G401 (cell line): ENCODE measurements around the gene PPP2R3A. TPM values are rescaled to one million over a fixed set of nuclear protein-coding genes. Genes with fewer than 3 reads are reported as not detected.

Experiments used
- DNase-seq: peaks from one replicate; pipeline ENCODE4 v3.0.0-alpha.2; 2015; ENCODE audit warnings: low spot score
- in situ Hi-C: cut with HindIII; loops from 2 replicates; pipeline ENCODE4 v1.10.0; 2016; ENCODE audit warnings: low sequenced_read_pairs, mixed read lengths
- total RNA-seq: library from RNA; depleted of rRNA; stranded (reverse); fragments of >200 nt; shearing (Covaris generic); gene quantifications from 2 replicates; pipeline ENCODE4 v1.2.3, GENCODE V29; 2014

PPP2R3A gene
- total RNA-seq, 1 experiment from 2014 or later, result 0.88 TPM

DNA sequence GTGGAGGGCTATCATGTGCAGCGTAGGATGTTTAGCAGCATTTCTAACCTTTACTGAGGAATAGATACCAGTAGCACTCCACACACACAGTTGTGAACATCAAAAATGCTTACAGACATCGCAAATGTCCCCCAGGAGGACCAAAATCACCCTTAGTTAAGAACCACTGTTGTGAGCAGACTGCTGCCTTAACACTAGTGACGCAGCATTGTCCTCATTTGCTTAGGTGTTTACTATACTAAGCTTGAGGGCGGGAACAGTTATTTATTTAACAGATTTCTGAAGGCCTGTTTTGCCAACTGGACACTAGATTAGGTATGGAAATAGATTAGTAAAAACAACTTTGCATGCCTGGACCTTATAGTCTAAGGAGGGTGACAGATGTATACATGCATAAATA, 2.3 kb downstream of the PPP2R3A start:
- DNase-seq, result no peak
- in situ Hi-C loops, result no loop called here

DNA sequence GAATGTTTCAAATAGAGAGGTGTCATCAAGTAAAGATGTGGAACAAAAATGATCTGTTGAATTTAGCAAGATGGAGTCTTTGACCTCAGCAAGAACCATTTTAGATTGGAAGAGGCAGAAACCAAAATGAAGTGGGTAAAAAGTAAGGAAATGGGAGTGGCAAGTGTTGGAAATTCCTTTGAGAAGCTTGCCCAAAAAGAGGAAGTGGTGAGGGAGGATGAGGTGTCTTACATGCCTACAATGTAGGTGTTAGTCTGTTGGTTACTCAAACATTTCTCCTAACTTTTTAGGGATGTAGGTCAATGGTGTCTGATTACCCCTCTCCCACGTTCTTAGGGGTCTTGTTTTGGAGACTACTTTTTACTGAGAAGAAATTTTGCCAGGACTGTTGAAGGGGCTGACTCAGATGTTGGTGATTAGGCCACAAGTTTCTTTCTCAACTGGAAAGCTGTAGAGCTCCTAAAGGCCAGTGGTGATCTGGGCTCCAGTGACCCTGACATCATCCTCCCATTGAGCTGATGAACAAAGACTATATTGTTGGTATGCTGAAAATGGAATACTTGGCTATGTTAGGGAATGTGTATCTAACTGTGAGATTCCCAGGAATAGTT, 5.1 kb downstream of the PPP2R3A start:
- DNase-seq, result no peak
- in situ Hi-C loops, result no loop called here

DNA sequence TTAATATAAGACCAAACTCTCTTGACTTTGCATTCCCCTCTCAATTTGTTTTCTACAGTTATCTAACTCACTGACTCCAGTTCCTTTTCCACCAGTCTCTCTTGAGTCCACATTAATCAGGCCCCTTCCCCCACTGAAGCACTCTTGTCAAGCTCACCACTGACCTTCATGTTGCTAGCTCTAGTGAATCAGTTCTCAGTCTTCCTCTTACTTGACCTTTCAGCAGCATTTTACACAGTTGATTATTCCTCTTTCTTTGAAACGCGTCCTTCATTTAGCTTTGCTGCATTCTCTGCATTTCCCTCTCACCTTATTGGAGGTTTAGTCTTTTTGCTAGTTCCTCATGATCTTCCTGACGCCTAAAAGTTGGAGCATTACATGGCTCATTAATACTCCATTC, 8.3 kb downstream of the PPP2R3A start:
- DNase-seq, result no peak
- in situ Hi-C loops, result no loop called here

DNA sequence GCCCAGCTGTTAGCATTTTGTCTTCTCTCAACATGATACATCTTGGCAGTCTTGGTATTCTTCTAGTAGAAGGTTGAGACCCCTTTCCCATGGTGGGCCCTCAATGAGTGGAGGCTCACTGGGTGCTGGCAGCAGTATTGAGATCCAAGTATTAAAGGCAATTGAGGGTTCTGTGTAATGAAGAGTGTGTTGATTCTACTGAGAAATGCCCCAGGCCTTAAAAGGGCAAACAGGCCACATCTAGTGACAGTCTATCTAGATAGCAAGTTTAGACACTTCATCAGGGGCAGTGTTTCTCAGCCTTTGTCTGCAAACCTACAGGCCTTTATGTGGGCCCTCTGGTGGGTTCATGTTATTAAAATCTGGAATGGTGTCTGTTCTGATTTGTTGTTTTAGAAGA, 9.5 kb downstream of the PPP2R3A start:
- no peak for DNase-seq
- in situ Hi-C loops, result no loop called here

DNA sequence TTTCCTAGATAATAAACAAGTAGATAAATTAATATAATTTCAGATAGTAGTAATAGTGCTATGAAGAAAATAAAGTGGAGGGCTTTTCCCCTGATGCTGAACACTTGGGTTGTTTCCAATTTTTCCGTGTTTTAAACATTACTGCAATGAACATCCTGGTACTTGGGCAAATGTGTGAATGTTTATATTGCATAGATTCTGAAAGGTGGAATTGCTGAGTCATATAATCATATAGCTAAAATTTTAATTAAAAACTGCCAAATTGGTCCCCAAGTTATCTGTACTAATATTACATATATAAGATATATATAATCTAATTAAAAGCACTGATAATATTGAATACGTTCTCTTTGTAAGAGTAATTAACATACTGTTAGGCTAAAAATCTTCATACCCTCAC, 10.0 kb downstream of the PPP2R3A start:
- in situ Hi-C loops, result no loop called here
- DNase-seq, result no peak

DNA sequence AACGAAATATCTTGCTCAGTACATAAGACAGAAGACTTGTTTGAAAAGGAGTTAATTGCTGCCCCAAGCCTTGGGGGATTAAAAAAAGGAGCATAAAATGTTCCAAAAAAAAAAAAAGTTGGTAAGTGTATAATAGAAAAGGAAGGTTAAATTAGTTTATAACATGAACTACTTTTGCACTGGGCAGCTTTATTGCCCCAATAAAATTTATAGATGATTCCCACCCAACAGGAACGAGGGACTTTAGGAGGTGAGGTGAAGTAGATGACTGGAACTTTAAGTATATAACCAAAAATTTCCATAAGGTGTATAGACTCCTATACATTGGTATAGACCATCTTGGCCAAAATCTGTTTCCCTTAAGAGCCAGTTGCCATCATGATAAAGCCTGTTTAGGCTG, 14.8 kb downstream of the PPP2R3A start:
- in situ Hi-C loops, result no loop called here
- DNase-seq, result no peak

DNA sequence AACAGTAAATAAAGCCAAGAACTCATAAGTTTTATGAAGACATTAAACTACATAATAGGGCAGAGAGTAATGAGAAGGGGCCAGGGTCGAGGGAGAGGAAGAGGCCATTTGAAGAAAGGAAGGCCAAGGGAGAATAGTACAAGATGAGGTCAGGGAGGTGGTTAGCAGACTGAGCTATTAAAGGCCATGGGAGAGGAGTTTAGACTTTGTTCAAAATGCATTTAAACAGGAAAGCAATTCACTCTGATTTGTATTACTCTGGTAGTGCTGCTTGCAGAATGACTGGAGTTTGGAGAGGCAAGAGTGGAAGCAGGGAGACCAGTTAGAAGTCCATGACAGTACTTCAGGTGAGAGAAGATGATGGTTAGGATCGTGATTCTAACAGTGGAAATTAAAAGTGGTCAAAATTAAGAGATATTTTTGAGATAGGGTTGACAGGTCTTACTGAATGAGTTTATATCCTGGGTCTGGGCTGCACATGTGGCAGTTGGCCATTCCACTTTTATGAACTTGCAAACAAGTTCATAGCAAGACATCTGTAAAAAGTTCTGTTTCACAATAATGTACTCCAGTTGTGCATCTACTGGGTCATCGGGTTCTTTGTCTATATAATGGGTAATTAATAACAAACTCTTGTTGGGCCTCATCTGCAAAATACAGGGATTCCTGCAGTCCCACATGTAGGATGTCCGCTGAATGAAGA, 16.3 kb downstream of the PPP2R3A start:
- in situ Hi-C loops, result no loop called here
- DNase-seq, result no peak

DNA sequence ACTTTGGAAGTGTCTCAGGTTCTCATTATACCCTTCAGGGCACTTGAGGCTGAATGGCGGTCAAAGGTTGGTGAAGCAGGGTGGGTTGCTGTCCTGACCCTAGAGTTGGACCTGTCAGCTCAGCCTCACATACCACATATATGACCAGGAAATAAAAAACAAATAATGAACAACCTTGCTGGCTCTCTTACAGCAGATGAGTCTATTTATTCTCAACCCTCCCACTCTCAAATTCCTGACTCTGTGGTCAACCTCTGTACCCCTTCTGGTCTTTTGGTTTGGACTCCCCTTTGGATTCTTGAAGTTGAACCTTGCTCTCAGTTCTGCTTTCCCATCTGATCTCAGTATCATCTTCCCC, 16.9 kb downstream of the PPP2R3A start:
- in situ Hi-C loops, result no loop called here
- no peak for DNase-seq

DNA sequence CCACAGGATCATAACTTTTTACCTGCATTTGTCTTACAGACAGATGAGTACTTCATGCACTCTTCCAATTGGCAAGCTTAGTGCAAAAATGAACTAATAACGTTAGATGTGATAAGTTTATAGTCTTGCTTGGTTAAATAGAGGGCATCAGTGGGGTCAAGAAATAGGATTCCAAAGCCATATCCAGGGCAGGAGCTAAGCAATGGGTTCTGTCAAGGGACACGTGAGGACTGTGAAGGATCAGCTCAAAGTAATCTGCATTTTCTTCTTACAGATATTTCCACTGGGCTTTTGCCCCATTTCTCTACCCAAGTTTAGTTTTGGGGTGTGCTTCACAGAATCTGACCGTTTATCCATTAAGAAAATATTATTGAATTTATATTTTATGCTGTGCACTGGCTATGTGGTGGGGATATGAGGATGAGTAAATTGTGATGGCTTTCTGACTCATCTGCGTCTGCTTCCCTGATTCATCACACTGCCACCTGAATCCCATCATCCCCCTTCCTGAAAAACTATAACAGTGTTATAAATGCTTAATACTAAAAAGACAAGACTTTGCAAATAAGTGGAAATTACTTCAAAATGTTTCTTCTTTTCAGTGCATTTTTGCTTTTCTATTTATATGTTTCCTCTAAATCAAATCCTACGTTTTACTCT, 17.5 kb downstream of the PPP2R3A start:
- DNase-seq, result no peak
- in situ Hi-C loops, result no loop called here

DNA sequence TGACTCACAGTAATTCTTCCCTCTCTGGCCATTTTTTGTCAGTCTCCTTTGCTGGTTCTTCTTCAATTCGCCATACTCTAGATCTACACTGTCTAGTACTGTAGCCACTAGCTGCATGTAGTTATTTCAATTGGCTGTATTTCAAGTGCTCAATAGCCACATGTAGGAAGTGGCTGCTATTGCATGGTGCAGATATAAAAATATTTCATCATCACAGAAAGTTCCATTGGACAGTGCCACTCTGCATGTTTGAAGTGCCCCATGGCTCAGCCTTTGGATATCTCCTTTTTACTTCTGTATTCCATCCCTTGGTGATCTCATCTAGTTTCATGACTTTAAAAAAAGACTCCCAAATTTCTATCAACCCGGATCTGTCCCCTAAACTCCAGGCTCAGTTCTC, 22.1 kb downstream of the PPP2R3A start:
- no peak for DNase-seq
- in situ Hi-C loops, result no loop called here

DNA sequence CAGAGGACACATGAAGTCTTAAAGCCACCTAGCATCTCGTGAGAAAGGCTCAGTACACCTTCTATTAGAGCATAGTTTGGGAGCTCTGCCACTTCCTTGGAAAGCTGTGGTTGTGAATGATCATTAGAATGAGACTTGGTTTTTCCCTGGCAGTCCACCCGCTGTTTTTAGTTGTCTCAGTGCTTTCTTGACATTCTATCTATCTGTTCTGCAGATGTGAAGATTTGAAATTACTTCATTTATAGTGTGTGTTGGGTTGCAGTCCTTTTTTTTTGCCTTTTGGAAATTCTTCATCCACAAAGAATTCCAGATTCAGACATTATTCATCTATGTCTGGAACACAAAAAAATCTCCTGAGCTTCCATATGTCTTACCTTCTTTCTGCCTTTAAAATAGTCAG, 23.7 kb downstream of the PPP2R3A start:
- DNase-seq, result no peak
- in situ Hi-C loops, result no loop called here

DNA sequence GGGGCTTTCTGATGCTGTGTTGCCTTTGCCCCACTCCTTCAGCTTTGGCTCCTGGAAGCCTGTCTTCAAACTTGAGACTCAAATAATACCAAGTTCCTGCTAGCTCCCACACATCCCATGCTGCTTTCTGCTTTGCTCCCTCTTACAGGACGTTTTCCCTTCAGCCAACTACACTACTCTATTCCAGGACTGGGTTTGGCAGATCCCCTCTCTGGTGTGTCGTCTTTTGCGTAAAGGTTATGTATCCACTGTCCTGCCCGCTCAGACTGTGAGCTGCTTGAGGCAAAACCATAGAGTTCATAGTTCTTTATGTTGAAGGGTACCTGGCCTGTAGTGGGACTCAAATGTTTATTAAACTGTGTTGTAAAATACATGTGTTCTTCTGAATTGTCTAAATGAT, 25.4 kb downstream of the PPP2R3A start:
- DNase-seq, result no peak
- in situ Hi-C loops, result no loop called here

DNA sequence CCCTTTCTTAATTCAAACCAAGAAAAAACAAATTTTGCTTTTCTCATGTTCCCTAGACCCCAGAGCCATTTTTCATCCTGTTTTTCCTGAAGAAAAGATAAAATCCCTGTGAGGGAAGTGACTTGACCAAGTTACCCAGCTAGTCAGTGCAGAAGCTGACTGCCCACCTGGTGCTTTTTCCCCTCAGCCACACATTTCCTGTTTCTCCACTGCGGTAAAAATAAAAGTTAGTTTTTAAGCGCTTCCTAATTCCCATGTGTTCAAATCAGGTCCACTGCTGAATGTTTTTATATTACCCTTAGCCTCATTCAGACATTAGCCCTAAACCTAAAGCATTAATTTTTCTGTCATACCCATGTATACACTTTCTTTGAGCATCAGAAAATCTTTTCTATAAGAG, 26.1 kb downstream of the PPP2R3A start:
- in situ Hi-C loops, result no loop called here
- no peak for DNase-seq

DNA sequence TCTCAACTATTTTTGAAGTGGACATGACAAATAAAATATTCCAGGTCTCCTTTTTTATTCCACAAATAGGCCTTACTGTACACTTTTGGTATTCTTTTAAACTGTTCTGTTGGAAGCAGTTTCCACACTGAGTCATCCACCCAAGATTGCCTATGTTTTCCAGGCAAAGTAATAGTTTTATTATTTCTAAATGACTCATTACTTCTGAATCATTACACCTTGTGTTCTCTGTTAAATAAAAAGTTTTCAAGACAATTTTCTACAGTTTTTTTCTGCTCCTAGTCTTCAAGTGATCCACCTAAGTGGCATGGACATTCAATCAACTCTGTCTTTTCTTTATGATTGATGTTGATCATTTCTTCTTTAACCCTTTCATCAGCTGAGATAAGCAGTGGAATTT, 26.5 kb downstream of the PPP2R3A start:
- DNase-seq, result no peak
- in situ Hi-C loops, result no loop called here

DNA sequence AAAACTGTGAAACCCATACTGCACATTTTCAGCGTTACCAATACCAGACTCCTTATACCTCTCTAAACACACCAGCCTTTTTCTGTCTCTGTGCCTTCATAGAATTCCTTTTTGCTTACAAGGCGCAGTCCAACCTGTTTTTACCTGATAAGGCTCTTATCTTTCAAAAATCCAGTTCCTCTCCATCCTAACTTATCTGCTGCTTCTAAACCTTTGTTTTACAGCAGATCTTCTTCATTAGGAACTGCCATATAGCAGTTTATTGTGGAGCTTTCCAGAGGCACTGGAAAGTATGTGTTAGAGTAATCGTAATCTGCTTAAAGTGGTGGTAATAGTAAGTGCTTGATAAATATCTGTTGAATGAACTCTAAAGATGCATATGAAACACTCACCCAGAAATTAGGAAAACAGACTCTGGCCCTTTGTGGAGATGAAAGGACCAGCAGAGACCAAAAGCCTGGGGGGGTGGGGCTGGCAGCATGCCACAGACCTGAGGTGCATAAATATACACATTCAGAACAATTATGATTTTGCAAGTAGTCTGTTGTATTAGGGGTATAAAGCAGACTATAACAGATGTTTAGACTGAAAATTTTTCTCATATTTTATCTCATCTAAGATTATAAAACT, 29.3 kb downstream of the PPP2R3A start:
- in situ Hi-C loops, result no loop called here
- DNase-seq, result no peak

DNA sequence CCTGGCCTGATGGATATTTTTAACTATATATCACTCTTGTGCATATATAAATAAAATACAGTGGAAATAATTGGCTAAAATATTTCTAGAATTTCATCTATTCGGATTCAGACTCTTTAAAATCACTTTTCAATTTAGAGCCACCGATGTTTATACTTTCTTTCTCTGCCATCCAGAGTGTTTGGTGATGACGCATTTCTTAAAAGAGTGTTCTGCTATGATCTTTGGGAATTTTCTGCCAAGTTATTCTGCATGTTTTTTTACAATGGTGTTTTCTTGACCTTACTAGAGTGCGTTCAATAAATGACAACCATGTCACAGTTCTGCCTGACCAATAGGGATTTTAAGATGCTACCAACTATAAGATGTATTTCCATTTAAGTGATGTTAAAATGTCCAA, 30.2 kb downstream of the PPP2R3A start:
- DNase-seq, result no peak
- in situ Hi-C loops, result no loop called here

DNA sequence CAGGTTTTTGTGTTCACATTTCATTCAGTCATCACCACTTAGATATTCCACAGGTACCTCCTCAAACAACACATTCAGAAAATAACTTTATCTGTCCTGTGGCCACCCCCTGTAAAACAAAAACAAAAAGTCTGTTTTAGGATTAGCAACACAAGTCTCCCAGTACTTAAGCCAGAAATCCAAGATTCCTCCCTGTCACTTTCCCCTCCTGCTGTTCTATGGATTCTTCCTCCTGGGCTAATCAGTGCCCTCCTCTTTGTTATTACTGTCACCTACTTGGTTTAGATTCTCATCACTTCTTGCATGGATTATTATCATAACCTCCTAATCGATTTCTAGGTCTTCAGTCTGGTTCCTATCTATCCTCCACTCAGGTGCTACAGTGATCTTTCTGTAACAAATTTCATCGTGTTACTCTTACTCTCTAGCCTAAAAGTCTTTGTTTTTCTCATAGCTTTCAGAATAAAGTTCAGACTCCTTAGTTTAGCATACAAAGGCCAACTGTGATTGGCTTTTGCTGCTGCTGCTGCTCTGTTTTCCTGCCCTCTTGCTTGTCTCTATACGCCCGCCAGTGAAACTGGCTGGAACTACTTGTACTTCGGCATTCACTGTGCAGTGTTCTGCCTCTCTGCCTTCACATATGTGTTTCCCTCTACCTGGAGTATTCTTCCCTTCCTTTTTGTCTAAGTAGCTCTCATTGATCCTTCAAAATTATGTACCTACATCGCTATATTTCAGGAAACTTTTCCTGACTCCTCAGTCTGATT, 32.2 kb downstream of the PPP2R3A start:
- DNase-seq, result no peak
- in situ Hi-C loops, result no loop called here

DNA sequence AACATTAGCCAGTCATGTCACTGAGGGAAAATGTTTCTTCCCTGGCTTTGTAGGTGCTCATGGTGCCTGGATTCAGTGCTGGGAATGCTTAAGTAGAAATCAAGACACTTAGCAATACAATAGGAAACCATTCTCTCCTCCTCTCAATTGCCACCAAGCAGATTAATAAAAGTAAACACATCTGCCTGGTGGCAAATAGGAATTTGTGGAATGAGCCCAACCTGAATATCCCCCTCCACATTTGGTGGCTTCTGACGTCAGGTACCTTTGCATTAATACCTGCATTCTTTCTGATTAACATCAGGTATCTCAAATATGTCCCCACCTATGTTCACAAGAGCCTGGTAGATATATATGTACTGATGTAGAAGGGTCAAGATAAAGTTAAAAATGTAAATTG, 42.7 kb downstream of the PPP2R3A start:
- in situ Hi-C loops, result no loop called here
- DNase-seq, result no peak

DNA sequence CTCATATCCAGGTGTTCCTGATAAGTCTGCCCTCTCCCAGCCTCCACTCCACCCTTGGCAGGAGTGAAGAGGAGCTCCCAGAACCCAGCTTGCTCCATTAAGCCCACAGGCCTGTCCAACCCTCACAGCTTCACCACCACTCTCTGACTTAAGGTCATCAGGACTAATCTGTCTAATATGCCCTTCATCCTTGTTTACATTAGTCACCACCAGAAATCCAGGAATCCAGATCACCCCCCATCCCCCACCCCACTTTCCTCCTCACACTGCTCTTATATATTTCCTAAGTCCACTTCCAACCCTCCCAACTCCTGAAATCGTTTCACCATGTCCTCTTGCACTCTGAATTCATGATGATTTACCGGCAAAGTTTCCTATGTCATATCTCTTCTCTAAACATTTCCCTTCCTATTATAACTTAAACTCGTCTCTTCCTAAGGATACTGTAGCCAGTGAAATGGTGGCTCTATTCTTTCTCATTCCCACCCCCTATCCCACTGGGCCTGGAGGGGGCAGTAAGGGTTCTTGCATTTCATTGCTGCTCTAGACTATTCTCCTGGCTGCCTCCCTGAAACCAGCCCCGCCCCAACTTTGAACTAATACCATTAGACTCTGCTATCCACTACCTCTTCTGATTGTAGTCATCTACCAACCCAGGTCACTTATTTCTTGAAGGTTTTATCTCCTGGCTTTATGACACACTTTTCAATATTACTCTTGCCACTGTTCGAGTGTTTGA, 43.4 kb downstream of the PPP2R3A start:
- in situ Hi-C loops, result no loop called here
- no peak for DNase-seq
